ENCODE measurements around the gene ZFYVE19. TPM values are rescaled to one million over a fixed set of nuclear protein-coding genes. Genes with fewer than 3 reads are reported as not detected.

Gene ZFYVE19
- total and polyA plus RNA-seq, 2 of the 13 experiments (the other 11 are each of a cell fraction or from before 2014, with no cell fraction given) = 23.3 to 44.0 TPM

GRCh38 chr15:40763801-40764628 lies 42.9 kb upstream of the ZFYVE19 start, which contains the start of gene GCHFR (continued):
- peak; percentile 90 for TF ChIP-seq ZBTB2 (CRISPR knock-in tag; IDR thresholded peaks at IDR 0.05; ENCODE audit: low read depth)
- peak; percentile 76; the same call in 1 of the 2 replicates for TF ChIP-seq ZBTB39 (CRISPR knock-in tag; IDR thresholded peaks at IDR 0.05)
- 0 out of 2 replicates have a peak, but pooled peaks have one; percentile 14 for TF ChIP-seq GABPA (IDR thresholded peaks at IDR 0.05; ENCODE audit: low read depth, low read length)
- TF ChIP-seq GABPA (CRISPR knock-in tag; IDR thresholded peaks at IDR 0.05; ENCODE audit: low read depth) = peak; percentile 62; the same call in 1 of the 2 replicates
- TF ChIP-seq ZNF615 (CRISPR knock-in tag; IDR thresholded peaks at IDR 0.05; ENCODE audit: borderline replicate concordance) = peak; percentile 78; the same call in 1 of the 2 replicates
- peak; percentile 80 for TF ChIP-seq SALL1 (CRISPR knock-in tag; IDR thresholded peaks at IDR 0.05)
- TF ChIP-seq CENPX (CRISPR knock-in tag; IDR thresholded peaks at IDR 0.05) = no peak
- TF ChIP-seq NR0B2 (CRISPR knock-in tag; IDR thresholded peaks at IDR 0.05) = peak; percentile 71
- TF ChIP-seq NKX3-1 (CRISPR knock-in tag; IDR thresholded peaks at IDR 0.05) = peak; percentile 11; the same call in 1 of the 2 replicates
- peak; percentile 49; the same call in 1 of the 2 replicates for TF ChIP-seq REL (CRISPR knock-in tag; conservative IDR thresholded peaks at IDR 0.05)
- TF ChIP-seq ZNF256 (CRISPR knock-in tag; conservative IDR thresholded peaks at IDR 0.05) = no peak
- TF ChIP-seq SRSF9 (IDR thresholded peaks at IDR 0.05; ENCODE audit: borderline replicate concordance, insufficient read depth, low read depth, low read length, poor library complexity, severe bottlenecking) = no peak
- peak; percentile 61; the same call in 1 of the 2 replicates for TF ChIP-seq ZNF362 (CRISPR knock-in tag; IDR thresholded peaks at IDR 0.05; ENCODE audit: borderline replicate concordance)
- 0 out of 2 replicates have a peak, but pooled peaks have one; percentile 52 for TF ChIP-seq ZNF577 (CRISPR knock-in tag; IDR thresholded peaks at IDR 0.05; ENCODE audit: borderline replicate concordance, low read depth)
- no peak for TF ChIP-seq MBNL3 (CRISPR knock-in tag; conservative IDR thresholded peaks at IDR 0.05)
- no peak for TF ChIP-seq TRIM24 (CRISPR knock-in tag; IDR thresholded peaks at IDR 0.05)
- TF ChIP-seq ZMYM3 (CRISPR knock-in tag; IDR thresholded peaks at IDR 0.05) = no peak; the same call in 1 of the 2 replicates
- TF ChIP-seq HES4 (CRISPR knock-in tag; IDR thresholded peaks at IDR 0.05; ENCODE audit: borderline replicate concordance) = peak; percentile 62; the same call in 1 of the 2 replicates
- no peak for TF ChIP-seq ZNF710 (CRISPR knock-in tag; IDR thresholded peaks at IDR 0.05; ENCODE audit: borderline replicate concordance)
- TF ChIP-seq ESRRA (CRISPR knock-in tag; IDR thresholded peaks at IDR 0.05; ENCODE audit: low read depth) = peak; percentile 75; the same call in 1 of the 2 replicates

Measured in HepG2 (cell line).